Esophagus muscularis mucosa (tissue), 4 donors: Measurements from ENCODE around the gene PKNOX1. TPM values are rescaled to one million over a fixed set of nuclear protein-coding genes. Genes with fewer than 3 reads are reported as not detected.
"Not testable (repeated sequence)": the region's sequence is repeated elsewhere in the genome, so short reads cannot be mapped to it uniquely, and the experiment has no call there.

Source experiments
- DNase-seq: peaks from one replicate; pipeline ENCODE4 v3.0.0-alpha.2; 2017; ENCODE audit errors: extremely low spot score
- H3K27ac ChIP-seq, 4 donors: fragments of 200-600 bp; sonication (generic); replicated peaks in 1 of 4; 1 replicate in 3 of 4; 2 replicates in 1 of 4; pipeline ENCODE4 v1.5.1; 2016 to 2019; ENCODE audit warnings: mild to moderate bottlenecking in 1 of 4
- H3K27me3 ChIP-seq, 4 donors: fragments of 200-600 bp; sonication (generic); one replicate each; pipeline versions ENCODE4 v1.5.1 to v1.6.0; 2016 to 2019
- H3K36me3 ChIP-seq, 4 donors: fragments of 200-600 bp; sonication (generic); one replicate each; pipeline ENCODE4 v1.5.1; 2016 to 2019
- H3K4me1 ChIP-seq, 4 donors: fragments of 200-600 bp; sonication (generic); one replicate each; pipeline ENCODE4 v1.5.1; 2016 to 2019
- H3K4me3 ChIP-seq, 4 donors: fragments of 200-600 bp; sonication (generic); 1 replicate in 2 of 4; 2 replicates in 2 of 4; pipeline ENCODE4 v1.5.1; 2016 to 2019; ENCODE audit warnings: mild to moderate bottlenecking in 4 of 4, moderate library complexity in 1 of 4
- H3K9me3 ChIP-seq, 4 donors: fragments of 200-600 bp; sonication (generic); 1 replicate in 3 of 4; 2 replicates in 1 of 4; pipeline ENCODE4 v1.5.1; 2016 to 2019
- CTCF ChIP-seq, 3 experiments: fragments of 200-600 bp in 2 of 3; fragments of 450-650 bp in 1 of 3; sonication (generic) in 2 of 3; IDR thresholded peaks; one replicate each; pipeline ENCODE4 v1.5.1; 2017 to 2019; ENCODE audit warnings: antibody characterized with exemption in 3 of 3, mild to moderate bottlenecking in 2 of 3, moderate library complexity in 1 of 3
- EP300 ChIP-seq: sonication (generic); formaldehyde crosslinking; IDR thresholded peaks from one replicate; pipeline ENCODE4 v1.6.1; 2017; ENCODE audit warnings: antibody characterized with exemption
- POLR2A ChIP-seq: fragments of 450-650 bp; IDR thresholded peaks from one replicate; pipeline ENCODE4 v1.6.1; 2017; ENCODE audit warnings: antibody characterized with exemption, moderate library complexity, mild to moderate bottlenecking, low read depth
- POLR2AphosphoS5 ChIP-seq, 2 donors: sonication (generic); formaldehyde crosslinking; IDR thresholded peaks; one replicate each; pipeline ENCODE4 v1.6.1; 2017; ENCODE audit warnings: antibody characterized with exemption in 2 of 2
- WGBS: methylation state at CpG from one replicate; pipeline ENCODE4 v1.1.5; 2018; 5-methylcytosine and 5-hydroxymethylcytosine counted together
- intact Hi-C: fragments of 100-400 bp; cut with DNase I; formaldehyde crosslinking; loops from one replicate; pipeline ENCODE4 v1.15.1; 2023
- total RNA-seq, 4 donors: library from RNA; depleted of rRNA; stranded (reverse); fragments of >200 nt; gene quantifications; one replicate each; pipeline versions ENCODE4 v1.1.0 to v1.2.1, GENCODE V29; 2016

Gene PKNOX1
- total RNA-seq, 4 donors from 2014 or later: 10.3 to 18.7 (median 14.3) TPM

GRCh38 chr21:43031121-43031619 lies 56.8 kb downstream of the PKNOX1 start:
- WGBS: 94% methylated on average over 12 of the region's 12 CpGs
- H3K4me3 ChIP-seq: no peak overlapping the region
- H3K27me3 ChIP-seq: no peaks in the 10 kb centered on the region
- H3K9me3 ChIP-seq: no peaks in the 10 kb centered on the region
- no peak for DNase-seq
- TF ChIP-seq EP300 (no peak), POLR2A (no peak), POLR2AphosphoS5 (IDR thresholded peaks at IDR 0.05) (no peak)
- no peaks in the 10 kb centered on the region for H3K4me1 ChIP-seq
- intact Hi-C loops: no loop called here
- H3K27ac ChIP-seq: no peak overlapping the region
- peaks cover 21 to 81% (median 49%) of the 10 kb centered on the region in 4 donors for H3K36me3 ChIP-seq

GRCh38 chr21:43034101-43034500 lies 59.7 kb downstream of the PKNOX1 start:
- Histone ChIP-seq H3K27me3 (no peaks in the 10 kb centered on the region), H3K9me3 (no peaks in the 10 kb centered on the region), H3K4me1 (no peaks in the 10 kb centered on the region), H3K4me3 (no peak overlapping the region), H3K36me3 (peaks cover 16 to 52% (median 31%) of the 10 kb centered on the region in 4 donors), H3K27ac (no peak overlapping the region)
- TF ChIP-seq POLR2AphosphoS5 (IDR thresholded peaks at IDR 0.05) (no peak), POLR2A (no peak), CTCF (IDR thresholded peaks at IDR 0.05) (no peak)
- intact Hi-C loops: no loop called here
- WGBS: 100% methylated on average over 1 of the region's 1 CpG
- no peak for DNase-seq

- Histone ChIP-seq H3K27ac (no peak overlapping the region), H3K4me1 (no peaks in the 10 kb centered on the region), H3K27me3 (no peaks in the 10 kb centered on the region), H3K9me3 (no peaks in the 10 kb centered on the region), H3K4me3 (no peak overlapping the region), H3K36me3 (peaks cover 14 to 45% (median 25%) of the 10 kb centered on the region in 4 donors)
- intact Hi-C loops: no loop called here
- DNase-seq: no peak
- TF ChIP-seq EP300 (no peak), POLR2A (no peak), CTCF (IDR thresholded peaks at IDR 0.05) (no peak), POLR2AphosphoS5 (IDR thresholded peaks at IDR 0.05) (no peak)
- WGBS: 70% methylated on average over 5 of the region's 5 CpGs
Measured at GRCh38 chr21:43034826-43035225, 60.5 kb downstream of the PKNOX1 start.

GRCh38 chr21:43036889-43037288 lies 62.5 kb downstream of the PKNOX1 start:
- not testable (repeated sequence) for DNase-seq
- peaks cover 5 to 24% (median 8%) of the 10 kb centered on the region in 4 donors for H3K36me3 ChIP-seq

GRCh38 chr21:43037918-43038658 lies 63.7 kb downstream of the PKNOX1 start:
- H3K27ac ChIP-seq, intact Hi-C loops, H3K4me3 ChIP-seq, DNase-seq, H3K9me3 ChIP-seq, H3K4me1 ChIP-seq, H3K27me3 ChIP-seq: not testable (repeated sequence)
- WGBS: 80% methylated on average over 1 of the region's 19 CpGs
- H3K36me3 ChIP-seq: peaks cover 0 to 12% (median 0%) of the 10 kb centered on the region in 4 donors

More at GRCh38 chr21:43036889-43037288, 62.5 kb downstream of the PKNOX1 start:
- H3K4me3 ChIP-seq, H3K9me3 ChIP-seq, intact Hi-C loops, H3K27me3 ChIP-seq, H3K27ac ChIP-seq, H3K4me1 ChIP-seq: not testable (repeated sequence)
- WGBS: no CpG with 5 or more reads among the region's 17 CpGs

- intact Hi-C loops, DNase-seq, H3K4me1 ChIP-seq, H3K27me3 ChIP-seq, H3K9me3 ChIP-seq, H3K27ac ChIP-seq, H3K4me3 ChIP-seq: not testable (repeated sequence)
- WGBS: no CpG with 5 or more reads among the region's 10 CpGs
- peaks cover 0 to 10% (median 0%) of the 10 kb centered on the region in 4 donors for H3K36me3 ChIP-seq
Measured at GRCh38 chr21:43038659-43039044, 64.3 kb downstream of the PKNOX1 start.

GRCh38 chr21:43042169-43042568 lies 67.8 kb downstream of the PKNOX1 start:
- H3K27me3 ChIP-seq, DNase-seq, H3K4me3 ChIP-seq, H3K4me1 ChIP-seq, H3K36me3 ChIP-seq, intact Hi-C loops, H3K27ac ChIP-seq, H3K9me3 ChIP-seq: not testable (repeated sequence)
- no CpG with 5 or more reads among the region's 5 CpGs for WGBS

GRCh38 chr21:43043291-43043690 lies 68.9 kb downstream of the PKNOX1 start:
- H3K4me3 ChIP-seq, H3K27me3 ChIP-seq, H3K27ac ChIP-seq, intact Hi-C loops, DNase-seq, H3K4me1 ChIP-seq, H3K9me3 ChIP-seq, H3K36me3 ChIP-seq: not testable (repeated sequence)
- no CpG with 5 or more reads among the region's 14 CpGs for WGBS

- DNase-seq, H3K27me3 ChIP-seq, H3K27ac ChIP-seq, H3K36me3 ChIP-seq, H3K4me1 ChIP-seq, intact Hi-C loops, H3K4me3 ChIP-seq, H3K9me3 ChIP-seq: not testable (repeated sequence)
- no CpG with 5 or more reads among the region's 14 CpGs for WGBS
Measured at GRCh38 chr21:43044547-43044946, 70.2 kb downstream of the PKNOX1 start.

GRCh38 chr21:43045165-43045875 lies 71.0 kb downstream of the PKNOX1 start:
- intact Hi-C loops, H3K27ac ChIP-seq, H3K36me3 ChIP-seq, H3K27me3 ChIP-seq, H3K4me1 ChIP-seq, H3K9me3 ChIP-seq, H3K4me3 ChIP-seq, DNase-seq: not testable (repeated sequence)
- no CpG with 5 or more reads among the region's 17 CpGs for WGBS
